Muscle layer of duodenum (tissue), 2 donors: ENCODE data around the gene FRMPD4.

Source experiments
- H3K27ac ChIP-seq: one replicate; pipeline ENCODE4 v1.7.0; 2013; ENCODE audit warnings: mild to moderate bottlenecking, low read length
- H3K27me3 ChIP-seq: one replicate; pipeline ENCODE4 v1.7.0; 2013; ENCODE audit warnings: low read depth, mild to moderate bottlenecking, control low read depth, low read length
- H3K36me3 ChIP-seq, 2 donors: one replicate each; pipeline ENCODE4 v1.7.0; 2013; ENCODE audit warnings: low read length in 2 of 2, control low read depth in 1 of 2, mild to moderate bottlenecking in 1 of 2; ENCODE audit not compliant: insufficient read depth in 2 of 2, control insufficient read depth in 1 of 2
- H3K4me1 ChIP-seq, 2 donors: one replicate each; pipeline ENCODE4 v1.7.0; 2013; ENCODE audit warnings: low read length in 2 of 2, mild to moderate bottlenecking in 2 of 2, control low read depth in 1 of 2, moderate library complexity in 1 of 2; ENCODE audit not compliant: insufficient read depth in 2 of 2, control insufficient read depth in 1 of 2
- H3K4me3 ChIP-seq, 2 donors: one replicate each; pipeline ENCODE4 v1.7.0; 2013; ENCODE audit warnings: low read length in 2 of 2, low read depth in 1 of 2, mild to moderate bottlenecking in 1 of 2
- H3K9me3 ChIP-seq, 2 donors: one replicate each; pipeline ENCODE4 v1.7.0; 2013; ENCODE audit warnings: low read length in 2 of 2, control low read depth in 1 of 2, mild to moderate bottlenecking in 1 of 2; ENCODE audit not compliant: control insufficient read depth in 1 of 2
- donor health status: healthy.

Gene FRMPD4

GRCh38 chrX:12610079-12610478, 471.8 kb downstream of the FRMPD4 start:
- Histone ChIP-seq H3K27me3 (no peaks in the 10 kb centered on the region), H3K4me1 (no peaks in the 10 kb centered on the region), H3K9me3 (no peaks in the 10 kb centered on the region), H3K36me3 (no peaks in the 10 kb centered on the region), H3K4me3 (no peak overlapping the region), H3K27ac (no peak overlapping the region)

- Histone ChIP-seq H3K36me3 (no peaks in the 10 kb centered on the region), H3K9me3 (no peaks in the 10 kb centered on the region), H3K27me3 (no peaks in the 10 kb centered on the region), H3K4me3 (no peak overlapping the region), H3K4me1 (no peaks in the 10 kb centered on the region), H3K27ac (no peak overlapping the region)
These were observed 473.2 kb downstream of the FRMPD4 start for GRCh38 chrX:12611471-12611870.

GRCh38 chrX:12614266-12614665, 476.0 kb downstream of the FRMPD4 start:
- H3K27me3 ChIP-seq = no peaks in the 10 kb centered on the region
- H3K36me3 ChIP-seq = no peaks in the 10 kb centered on the region
- H3K4me1 ChIP-seq = no peaks in the 10 kb centered on the region
- no peaks in the 10 kb centered on the region for H3K9me3 ChIP-seq
- H3K4me3 ChIP-seq = no peak overlapping the region
- H3K27ac ChIP-seq = no peak overlapping the region

- Histone ChIP-seq H3K27ac (no peak overlapping the region), H3K36me3 (no peaks in the 10 kb centered on the region), H3K27me3 (no peaks in the 10 kb centered on the region), H3K4me3 (no peak overlapping the region), H3K9me3 (no peaks in the 10 kb centered on the region), H3K4me1 (no peaks in the 10 kb centered on the region)
These were observed 476.8 kb downstream of the FRMPD4 start for GRCh38 chrX:12615061-12615460.

- no peak overlapping the region for H3K27ac ChIP-seq
- no peaks in the 10 kb centered on the region for H3K36me3 ChIP-seq
- no peaks in the 10 kb centered on the region for H3K9me3 ChIP-seq
- no peaks in the 10 kb centered on the region for H3K4me1 ChIP-seq
- H3K27me3 ChIP-seq = no peaks in the 10 kb centered on the region
- no peak overlapping the region for H3K4me3 ChIP-seq
These were observed 479.0 kb downstream of the FRMPD4 start for GRCh38 chrX:12617241-12617640.

GRCh38 chrX:12647230-12647629, 509.0 kb downstream of the FRMPD4 start:
- Histone ChIP-seq H3K36me3 (no peaks in the 10 kb centered on the region), H3K4me3 (no peak overlapping the region), H3K4me1 (no peaks in the 10 kb centered on the region), H3K9me3 (no peaks in the 10 kb centered on the region), H3K27me3 (no peaks in the 10 kb centered on the region), H3K27ac (no peak overlapping the region)

- H3K27ac ChIP-seq = no peak overlapping the region
- H3K9me3 ChIP-seq = no peaks in the 10 kb centered on the region
- no peaks in the 10 kb centered on the region for H3K27me3 ChIP-seq
- H3K4me1 ChIP-seq = no peaks in the 10 kb centered on the region
- no peaks in the 10 kb centered on the region for H3K36me3 ChIP-seq
- H3K4me3 ChIP-seq = no peak overlapping the region
These were observed 510.7 kb downstream of the FRMPD4 start for GRCh38 chrX:12648995-12649394.

GRCh38 chrX:12657433-12657832, 519.2 kb downstream of the FRMPD4 start:
- Histone ChIP-seq H3K9me3 (no peaks in the 10 kb centered on the region), H3K27me3 (no peaks in the 10 kb centered on the region), H3K4me3 (no peak overlapping the region)

GRCh38 chrX:12657881-12658280, 519.6 kb downstream of the FRMPD4 start:
- no peaks in the 10 kb centered on the region for H3K27me3 ChIP-seq
- no peaks in the 10 kb centered on the region for H3K36me3 ChIP-seq
- H3K4me3 ChIP-seq = no peak overlapping the region
- no peak overlapping the region for H3K27ac ChIP-seq
- H3K4me1 ChIP-seq = no peaks in the 10 kb centered on the region
- H3K9me3 ChIP-seq = no peaks in the 10 kb centered on the region

More at GRCh38 chrX:12657433-12657832, 519.2 kb downstream of the FRMPD4 start:
- Histone ChIP-seq H3K36me3 (no peaks in the 10 kb centered on the region), H3K27ac (no peak overlapping the region), H3K4me1 (no peaks in the 10 kb centered on the region)

GRCh38 chrX:12661464-12661863, 523.2 kb downstream of the FRMPD4 start:
- Histone ChIP-seq H3K27ac (no peak overlapping the region), H3K4me1 (no peaks in the 10 kb centered on the region), H3K27me3 (no peaks in the 10 kb centered on the region), H3K36me3 (no peaks in the 10 kb centered on the region), H3K4me3 (no peak overlapping the region), H3K9me3 (no peaks in the 10 kb centered on the region)

GRCh38 chrX:12672367-12673106, 534.3 kb downstream of the FRMPD4 start:
- no peak overlapping the region for H3K27ac ChIP-seq
- no peaks in the 10 kb centered on the region for H3K36me3 ChIP-seq
- H3K27me3 ChIP-seq = no peaks in the 10 kb centered on the region
- H3K9me3 ChIP-seq = no peaks in the 10 kb centered on the region
- no peak overlapping the region for H3K4me3 ChIP-seq
- H3K4me1 ChIP-seq = no peaks in the 10 kb centered on the region

- Histone ChIP-seq H3K4me3 (no peak overlapping the region), H3K27ac (no peak overlapping the region), H3K4me1 (no peaks in the 10 kb centered on the region), H3K27me3 (no peaks in the 10 kb centered on the region), H3K36me3 (no peaks in the 10 kb centered on the region), H3K9me3 (no peaks in the 10 kb centered on the region)
These were observed 535.2 kb downstream of the FRMPD4 start for GRCh38 chrX:12673487-12673886.
